ENCODE results near the gene MDC1.

Gene MDC1

DNA sequence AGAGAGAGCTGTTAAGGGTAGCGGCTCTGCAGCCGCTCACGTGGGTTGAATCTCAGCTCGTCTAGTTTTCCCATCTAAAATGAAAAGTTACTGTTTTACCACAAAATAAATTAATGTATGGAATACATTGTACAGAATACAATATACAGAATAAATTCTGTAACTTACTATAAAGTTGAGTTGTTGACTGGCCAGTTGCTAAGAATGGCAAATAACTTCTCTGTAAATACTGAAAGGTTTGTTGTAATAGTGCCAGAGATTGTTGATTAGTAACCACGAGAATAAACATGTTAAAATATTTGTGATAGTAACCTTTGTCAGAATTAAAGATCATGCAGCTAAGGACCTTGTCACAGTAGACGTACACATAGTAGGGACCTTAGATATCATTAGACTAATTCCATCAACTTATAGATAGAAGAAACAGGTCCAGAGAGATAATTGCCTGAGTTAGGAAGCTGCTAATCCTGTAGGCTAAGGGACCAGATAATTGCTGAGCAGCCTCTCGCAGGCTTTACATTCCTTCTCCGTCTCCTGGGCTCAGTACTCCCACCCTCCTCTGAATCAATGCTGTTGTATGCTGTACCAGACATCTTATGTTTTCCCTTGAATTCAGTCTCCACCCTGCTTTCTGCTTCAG, 25.8 kb downstream of the MDC1 start:
- peak in 2 of 3 experiments; percentile 4 to 53 for DNase-seq

- DNase-seq = peak; percentile 89 to 94 (median 92)
Observed at GRCh38 chr6:30690403-30691207, 26.5 kb downstream of the MDC1 start, which contains the start of gene NRM. Gene NRM, minus strand, starts transcription at chr6:30690984. Its CDS starts 10 bp downstream, at chr6:30690974.

DNA sequence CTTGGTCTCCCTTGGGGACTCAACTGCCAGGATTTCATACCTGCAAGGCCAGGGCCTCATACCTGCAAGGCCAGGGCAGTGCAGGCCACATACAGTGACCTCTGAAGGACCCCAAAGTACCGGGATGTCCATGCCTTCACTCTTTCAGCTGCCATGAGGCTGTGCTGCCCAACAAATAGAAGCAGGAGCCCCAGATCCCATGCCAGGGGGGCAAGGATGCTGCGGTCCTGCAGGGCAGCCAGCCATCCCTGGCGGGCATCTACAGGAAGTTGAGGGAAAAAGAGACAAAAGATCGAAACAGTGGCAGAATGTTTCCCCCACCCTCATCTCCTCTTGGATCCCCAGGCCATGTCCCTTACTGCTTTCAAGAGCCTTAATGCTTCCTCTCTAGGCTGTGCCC, 27.1 kb downstream of the MDC1 start:
- no peak for DNase-seq

GRCh38 chr6:30689022-30689865, 27.8 kb downstream of the MDC1 start:
- no peak for DNase-seq

- DNase-seq = no peak
Observed at GRCh38 chr6:30688569-30688968, 28.5 kb downstream of the MDC1 start.

DNA sequence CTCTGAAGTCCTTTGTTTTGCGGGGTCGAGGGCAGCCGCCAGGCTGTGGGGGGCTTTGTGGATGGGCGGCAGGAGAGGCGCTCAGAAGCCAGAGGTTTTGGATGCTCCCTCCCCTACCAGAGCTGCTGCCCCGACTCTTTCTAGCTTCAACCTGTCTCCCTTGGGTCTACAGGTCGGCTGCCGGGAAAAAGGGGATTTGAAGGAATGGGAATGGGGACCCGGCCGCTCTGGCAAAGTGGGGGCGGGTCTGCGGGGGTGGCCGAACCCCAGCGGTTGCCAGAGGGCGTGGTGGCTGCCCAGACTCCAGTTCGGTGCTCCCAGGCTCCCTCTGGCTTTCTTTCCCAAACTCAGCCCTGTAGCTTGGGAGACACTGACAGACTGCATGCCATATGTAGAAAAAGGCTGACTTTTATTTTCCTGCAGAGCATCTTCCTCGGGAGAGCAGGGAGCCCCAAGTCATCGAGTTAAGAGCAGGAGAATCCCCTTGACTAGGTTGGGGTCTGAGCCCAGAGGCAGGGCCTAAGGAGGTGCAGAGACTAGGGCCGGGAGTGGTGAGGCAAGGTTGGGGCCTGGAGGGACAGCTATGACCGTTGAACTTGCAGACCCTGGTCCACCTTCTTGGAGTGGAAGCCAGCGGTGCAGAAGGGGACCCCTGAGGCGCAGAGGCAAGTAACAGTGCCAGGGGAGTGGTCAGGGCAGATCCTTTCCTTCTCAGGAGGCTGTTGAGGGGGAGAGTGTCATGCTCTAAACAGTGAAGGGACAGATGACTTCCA, 29.2 kb downstream of the MDC1 start:
- no peak for DNase-seq

GRCh38 chr6:30686908-30687658, 30.0 kb downstream of the MDC1 start:
- peak; percentile 82 to 88 (median 84) for DNase-seq

DNA sequence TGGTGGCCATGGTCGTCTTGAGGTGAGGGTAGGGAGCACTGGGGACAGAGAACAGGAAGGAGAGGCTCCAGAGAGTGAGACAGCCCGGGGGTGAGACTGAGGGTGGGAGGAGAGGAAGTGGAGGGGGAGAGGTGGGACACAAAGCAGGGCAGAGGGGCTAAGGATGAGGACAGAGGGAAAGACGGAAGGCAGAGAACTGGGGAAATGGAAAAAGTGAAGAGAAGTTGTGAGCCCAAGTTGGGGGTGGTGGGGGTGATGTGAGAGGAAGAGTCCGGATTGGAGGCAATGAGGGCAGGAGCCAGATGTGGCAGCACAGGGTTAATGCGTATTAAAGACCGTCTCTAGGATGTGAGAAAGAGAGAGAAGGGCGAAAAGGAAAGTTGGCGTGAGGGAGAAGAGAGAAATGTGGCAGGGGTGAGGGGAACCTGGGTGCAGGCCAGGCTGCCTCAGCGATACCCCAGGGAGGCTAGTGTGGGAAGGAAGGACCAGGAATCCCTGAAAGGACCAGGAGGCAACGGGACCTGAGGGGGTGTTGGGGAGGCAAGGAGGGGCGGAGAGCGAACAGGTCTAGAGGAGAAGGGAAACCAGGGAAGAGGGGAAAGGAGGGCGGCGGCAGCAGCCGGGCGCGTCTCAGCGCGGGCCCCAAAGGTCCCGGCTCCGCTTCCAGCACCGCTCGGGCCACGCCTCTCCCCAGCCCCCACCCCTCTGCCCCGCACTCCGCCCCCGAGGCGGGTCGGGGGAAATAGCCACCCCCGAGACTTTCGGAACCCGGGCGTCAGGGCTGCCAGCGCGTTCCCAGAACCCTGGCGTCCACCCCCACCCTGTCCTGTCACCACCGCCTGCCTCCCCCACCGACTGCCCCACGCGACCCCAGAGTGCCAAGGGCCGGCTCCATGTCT, 30.8 kb downstream of the MDC1 start, which contains the start of gene PPP1R18:
PPP1R18 (minus strand) TSS at position 637 of the 899 bp plus-strand sequence; CDS start at position 10, 627 bp downstream.
- peak in 2 of 3 experiments; percentile 36 to 50 for DNase-seq

- no peak for DNase-seq
Observed at GRCh38 chr6:30685157-30686008, 31.7 kb downstream of the MDC1 start.

- no peak for DNase-seq
Observed at GRCh38 chr6:30684386-30685156, 32.5 kb downstream of the MDC1 start.

DNA sequence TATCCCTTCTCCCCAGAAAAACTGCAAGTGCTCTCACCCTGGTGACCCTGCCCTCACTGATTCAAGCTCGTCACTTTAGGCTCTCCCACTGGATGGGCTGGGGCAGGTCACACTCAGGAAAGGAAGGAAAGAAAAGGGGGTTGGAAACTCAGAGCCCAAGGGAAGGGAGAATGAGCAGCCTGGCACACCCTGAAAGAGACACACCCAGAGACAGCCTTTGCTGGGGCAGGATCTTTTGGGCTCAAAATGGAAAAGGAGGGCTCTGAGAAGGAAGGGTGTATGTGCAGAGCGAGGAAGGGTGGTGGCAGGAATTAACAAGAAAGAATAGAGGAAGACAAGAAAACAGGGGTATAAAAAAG, 33.1 kb downstream of the MDC1 start:
- no peak for DNase-seq

- no peak for DNase-seq
Observed at GRCh38 chr6:30683183-30683979, 33.7 kb downstream of the MDC1 start.

DNA sequence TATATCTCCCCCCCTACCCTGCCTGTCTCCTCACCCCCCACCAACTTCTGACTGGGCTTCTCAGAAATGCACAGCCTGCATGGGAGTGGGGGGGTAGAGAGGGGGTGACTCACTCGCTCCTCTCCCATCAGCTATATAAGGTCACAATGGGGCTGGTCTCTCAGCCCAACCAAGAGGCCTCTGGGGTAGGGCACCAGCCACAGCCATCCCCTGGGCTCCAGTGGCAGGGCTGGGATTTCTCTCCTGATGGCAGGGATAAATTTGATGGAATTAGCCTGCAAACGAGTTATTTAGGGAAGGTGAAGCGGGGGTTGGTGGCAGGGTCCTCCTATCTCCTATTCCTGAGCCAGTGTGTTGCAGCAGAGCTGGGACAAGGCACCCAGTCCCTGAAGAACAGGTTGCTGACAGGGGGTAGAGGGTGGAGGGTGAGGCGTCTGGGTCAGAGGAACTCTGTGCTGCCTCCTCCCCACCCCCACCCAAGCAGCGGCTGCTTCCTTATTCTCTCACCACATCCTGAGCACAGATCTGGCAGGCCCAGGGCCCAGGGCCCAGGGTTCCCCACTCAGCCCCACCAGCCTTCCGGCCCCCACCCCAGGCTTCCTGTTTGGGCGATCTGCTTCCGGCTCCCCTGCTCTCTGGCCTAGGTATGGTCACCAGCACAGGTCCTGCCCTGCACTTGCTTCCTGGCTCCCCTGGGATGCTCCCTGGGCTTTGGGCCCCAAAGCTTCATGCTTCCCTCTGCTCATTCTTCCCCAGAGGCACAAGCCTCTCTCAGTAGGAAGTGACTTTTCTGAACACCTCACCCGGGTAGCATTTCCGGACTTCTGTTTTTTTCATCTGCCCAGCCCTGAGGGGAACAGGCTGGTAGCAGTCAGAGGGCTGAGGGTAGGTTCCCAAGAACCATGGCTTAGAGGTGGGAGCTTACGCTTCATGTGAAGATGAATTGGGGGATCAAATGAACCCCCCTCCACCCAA, 34.7 kb downstream of the MDC1 start:
- peak in 1 of 3 experiments; percentile 2 for DNase-seq

DNA sequence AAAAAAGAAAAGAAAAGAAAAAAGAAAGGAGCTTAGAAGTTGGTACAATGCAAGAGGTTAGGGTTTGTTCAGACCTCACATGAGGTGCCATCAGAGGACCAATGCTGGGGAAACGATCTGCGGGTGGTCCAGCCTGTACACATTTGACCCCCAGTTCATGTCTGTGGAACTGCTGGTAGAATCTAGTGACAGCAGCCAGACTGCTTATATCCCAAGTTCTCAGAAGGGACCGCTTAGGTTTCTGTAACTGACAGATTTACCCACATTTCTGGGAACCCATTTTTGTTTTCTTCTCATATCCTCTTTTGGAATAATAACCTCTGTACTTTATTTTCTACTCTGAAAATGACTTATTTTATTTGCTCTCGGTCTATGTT, 35.3 kb downstream of the MDC1 start:
- no peak for DNase-seq

- no peak for DNase-seq
Observed at GRCh38 chr6:30679765-30680535, 37.1 kb downstream of the MDC1 start.

Measured in NCI-H1417 (cell line).